K562 (cell line): ENCODE measurements around the gene FIBP. TPM values are rescaled to one million over a fixed set of nuclear protein-coding genes. Genes with fewer than 3 reads are reported as not detected.

Experiments used
- CHD2 ChIP-seq: IDR thresholded peaks from 2 replicates; pipeline ENCODE4 v1.6.1; 2011; ENCODE audit warnings: low read depth, low read length
- CREM ChIP-seq: IDR thresholded peaks from 2 replicates; pipeline ENCODE4 v1.6.1; 2014; ENCODE audit warnings: antibody characterized with exemption, low read depth
- CXXC5 ChIP-seq: fragments of 250-450 bp; sonication (Bioruptor Pico); IDR thresholded peaks from 2 replicates; pipeline ENCODE4 v1.8.0; 2022; ENCODE audit warnings: inconsistent platforms, mild to moderate bottlenecking, moderate library complexity
- LCOR ChIP-seq: sonication (generic); formaldehyde crosslinking; IDR thresholded peaks from 2 replicates; pipeline ENCODE4 v1.8.0; 2022; ENCODE audit warnings: mild to moderate bottlenecking, missing genetic modification reagents
- NFRKB ChIP-seq: fragments of 450-650 bp; IDR thresholded peaks from 2 replicates; pipeline ENCODE4 v1.6.1; 2016; ENCODE audit warnings: low read depth
- PCBP2 ChIP-seq: fragments of 200-400 bp; formaldehyde crosslinking; IDR thresholded peaks from 2 replicates; pipeline ENCODE4 v1.6.1; 2018; ENCODE audit warnings: low read length, low read depth, mild to moderate bottlenecking, moderate library complexity; ENCODE audit not compliant: poor library complexity, severe bottlenecking
- SMARCA5 ChIP-seq: fragments of 450-650 bp; IDR thresholded peaks from 2 replicates; pipeline ENCODE4 v1.6.1; 2016
- ZNF41 ChIP-seq: fragments of 250-450 bp; sonication (Bioruptor Pico); conservative IDR thresholded peaks from 2 replicates; pipeline ENCODE4 v1.4.0; 2020; ENCODE audit warnings: mild to moderate bottlenecking
- polyA plus RNA-seq, 8 experiments: library from polyadenylated mRNA; depleted of rRNA in 4 of 8; stranded (reverse) in 5 of 8; unstranded in 3 of 8; fragments of >200 nt; fragmentation: Nextera tagmentation in 2 of 8; fragmentation: Illumina TruSeq in 1 of 8; extraction: Ambion mirVana in 2 of 8; extraction: Trizol in 1 of 8; gene quantifications; 2 replicates each; pipeline versions ENCODE4 v1.2.1 to v1.2.3, GENCODE V29; 2011 to 2014; ENCODE audit warnings: inconsistent platforms in 1 of 8, missing spikeins in 1 of 8
- total RNA-seq, 7 experiments: library from RNA; depleted of rRNA in 6 of 7; stranded (reverse); fragments of >200 nt in 6 of 7; fragmentation: Illumina TruSeq in 2 of 7; extraction: Trizol in 2 of 7; gene quantifications; 2 replicates each; pipeline versions ENCODE4 v1.2.1 to v1.2.3, GENCODE V29; 2011 to 2021; ENCODE audit warnings: low replicate concordance in 1 of 7
- TF ChIP-seq, protein P1 (sequence below), 2 experiments: fragments of 450-650 bp in 1 of 2; sonication (generic) in 1 of 2; formaldehyde crosslinking in 1 of 2; IDR thresholded peaks; 2 replicates each; pipeline versions ENCODE4 v1.7.1 to v1.9.0; 2016 to 2022; ENCODE audit warnings: inconsistent platforms in 1 of 2, mild to moderate bottlenecking in 1 of 2, missing genetic modification reagents in 1 of 2
- TF ChIP-seq, protein P2 (sequence below): fragments of 450-650 bp; formaldehyde crosslinking; IDR thresholded peaks from 2 replicates; pipeline ENCODE4 v1.4.0; 2022; ENCODE audit warnings: mild to moderate bottlenecking, moderate library complexity
- TF ChIP-seq, protein P3 (sequence below), 2 experiments: IDR thresholded peaks in 1 of 2; conservative IDR thresholded peaks in 1 of 2; 2 replicates each; pipeline ENCODE4 v1.6.1; 2016; ENCODE audit warnings: low read depth in 2 of 2, mild to moderate bottlenecking in 1 of 2, missing compliant biosample characterization in 1 of 2, missing genetic modification characterization in 1 of 2, moderate library complexity in 1 of 2
- TF ChIP-seq, protein P4 (sequence below): sonication (generic); formaldehyde crosslinking; IDR thresholded peaks from 2 replicates; pipeline ENCODE4 v1.8.0; 2022; ENCODE audit warnings: missing genetic modification reagents, mild to moderate bottlenecking, borderline replicate concordance

Gene FIBP
- total and polyA plus RNA-seq, 9 of the 15 experiments (the other 6 are each of a cell fraction or from before 2014, with no cell fraction given): 41.2 to 79.2 (median 48.6) TPM

DNA sequence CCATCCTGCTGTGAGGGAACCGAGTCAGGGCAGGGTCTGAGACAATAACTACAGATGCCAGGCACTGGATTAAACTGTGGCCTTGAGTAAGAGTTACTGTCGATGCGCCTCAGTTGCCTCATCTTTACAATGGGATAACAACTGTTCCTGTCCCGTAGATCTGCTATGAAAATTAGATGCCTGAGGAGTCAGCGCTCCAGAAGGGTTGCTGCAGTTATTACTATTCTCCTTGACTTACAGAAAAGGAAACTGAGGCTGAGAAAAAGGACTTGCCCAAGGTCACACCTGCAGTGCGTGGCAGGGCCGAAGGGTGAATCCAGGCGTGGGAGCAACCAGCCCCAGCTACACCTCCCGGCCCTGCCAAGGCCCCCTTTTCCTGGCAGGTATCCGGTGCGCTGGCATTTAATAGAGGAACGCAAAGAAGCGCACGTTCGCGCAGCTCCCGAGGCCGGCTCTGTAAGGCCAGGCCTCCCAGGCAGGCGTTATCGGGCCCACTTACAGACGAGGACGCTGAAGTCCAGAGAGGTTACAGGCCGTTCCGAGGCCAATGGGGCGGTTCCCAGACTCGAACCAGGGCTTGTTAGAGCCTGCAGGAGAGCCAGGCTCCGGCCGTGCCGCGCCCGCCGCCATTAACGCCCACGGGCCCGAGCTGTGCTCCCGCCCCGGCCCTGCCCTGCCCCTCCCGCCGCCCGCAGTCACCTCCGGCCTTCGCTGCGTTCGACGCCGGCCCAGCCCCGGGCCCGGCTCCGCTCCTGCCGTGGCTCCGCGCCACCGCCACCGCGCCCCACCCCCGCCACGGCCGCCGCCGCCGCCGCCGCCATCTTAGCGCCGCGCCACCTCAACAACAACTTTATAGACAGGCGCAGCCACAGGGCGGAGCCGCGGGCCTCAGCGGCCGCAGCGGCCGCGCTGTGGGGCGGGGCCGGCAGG lies 30.2 kb upstream of the FIBP start, which contains the start of gene C11orf68 (continued):
- TF ChIP-seq, protein P1, sequence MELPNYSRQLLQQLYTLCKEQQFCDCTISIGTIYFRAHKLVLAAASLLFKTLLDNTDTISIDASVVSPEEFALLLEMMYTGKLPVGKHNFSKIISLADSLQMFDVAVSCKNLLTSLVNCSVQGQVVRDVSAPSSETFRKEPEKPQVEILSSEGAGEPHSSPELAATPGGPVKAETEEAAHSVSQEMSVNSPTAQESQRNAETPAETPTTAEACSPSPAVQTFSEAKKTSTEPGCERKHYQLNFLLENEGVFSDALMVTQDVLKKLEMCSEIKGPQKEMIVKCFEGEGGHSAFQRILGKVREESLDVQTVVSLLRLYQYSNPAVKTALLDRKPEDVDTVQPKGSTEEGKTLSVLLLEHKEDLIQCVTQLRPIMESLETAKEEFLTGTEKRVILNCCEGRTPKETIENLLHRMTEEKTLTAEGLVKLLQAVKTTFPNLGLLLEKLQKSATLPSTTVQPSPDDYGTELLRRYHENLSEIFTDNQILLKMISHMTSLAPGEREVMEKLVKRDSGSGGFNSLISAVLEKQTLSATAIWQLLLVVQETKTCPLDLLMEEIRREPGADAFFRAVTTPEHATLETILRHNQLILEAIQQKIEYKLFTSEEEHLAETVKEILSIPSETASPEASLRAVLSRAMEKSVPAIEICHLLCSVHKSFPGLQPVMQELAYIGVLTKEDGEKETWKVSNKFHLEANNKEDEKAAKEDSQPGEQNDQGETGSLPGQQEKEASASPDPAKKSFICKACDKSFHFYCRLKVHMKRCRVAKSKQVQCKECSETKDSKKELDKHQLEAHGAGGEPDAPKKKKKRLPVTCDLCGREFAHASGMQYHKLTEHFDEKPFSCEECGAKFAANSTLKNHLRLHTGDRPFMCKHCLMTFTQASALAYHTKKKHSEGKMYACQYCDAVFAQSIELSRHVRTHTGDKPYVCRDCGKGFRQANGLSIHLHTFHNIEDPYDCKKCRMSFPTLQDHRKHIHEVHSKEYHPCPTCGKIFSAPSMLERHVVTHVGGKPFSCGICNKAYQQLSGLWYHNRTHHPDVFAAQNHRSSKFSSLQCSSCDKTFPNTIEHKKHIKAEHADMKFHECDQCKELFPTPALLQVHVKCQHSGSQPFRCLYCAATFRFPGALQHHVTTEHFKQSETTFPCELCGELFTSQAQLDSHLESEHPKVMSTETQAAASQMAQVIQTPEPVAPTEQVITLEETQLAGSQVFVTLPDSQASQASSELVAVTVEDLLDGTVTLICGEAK (IDR thresholded peaks at IDR 0.05): peak; percentile 95
- TF ChIP-seq, protein P1 (CRISPR knock-in tag; IDR thresholded peaks at IDR 0.05): peak; percentile 96
- no peak for TF ChIP-seq ZNF41
- TF ChIP-seq CXXC5 (CRISPR knock-in tag): peak; percentile 87; the same call in 1 of the 2 replicates
- TF ChIP-seq PCBP2: no peak
- no peak for TF ChIP-seq CHD2
- TF ChIP-seq, protein P2, sequence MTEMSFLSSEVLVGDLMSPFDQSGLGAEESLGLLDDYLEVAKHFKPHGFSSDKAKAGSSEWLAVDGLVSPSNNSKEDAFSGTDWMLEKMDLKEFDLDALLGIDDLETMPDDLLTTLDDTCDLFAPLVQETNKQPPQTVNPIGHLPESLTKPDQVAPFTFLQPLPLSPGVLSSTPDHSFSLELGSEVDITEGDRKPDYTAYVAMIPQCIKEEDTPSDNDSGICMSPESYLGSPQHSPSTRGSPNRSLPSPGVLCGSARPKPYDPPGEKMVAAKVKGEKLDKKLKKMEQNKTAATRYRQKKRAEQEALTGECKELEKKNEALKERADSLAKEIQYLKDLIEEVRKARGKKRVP (CRISPR knock-in tag): 0 out of 2 replicates have a peak, but pooled peaks have one; percentile 34
- TF ChIP-seq, protein P3, sequence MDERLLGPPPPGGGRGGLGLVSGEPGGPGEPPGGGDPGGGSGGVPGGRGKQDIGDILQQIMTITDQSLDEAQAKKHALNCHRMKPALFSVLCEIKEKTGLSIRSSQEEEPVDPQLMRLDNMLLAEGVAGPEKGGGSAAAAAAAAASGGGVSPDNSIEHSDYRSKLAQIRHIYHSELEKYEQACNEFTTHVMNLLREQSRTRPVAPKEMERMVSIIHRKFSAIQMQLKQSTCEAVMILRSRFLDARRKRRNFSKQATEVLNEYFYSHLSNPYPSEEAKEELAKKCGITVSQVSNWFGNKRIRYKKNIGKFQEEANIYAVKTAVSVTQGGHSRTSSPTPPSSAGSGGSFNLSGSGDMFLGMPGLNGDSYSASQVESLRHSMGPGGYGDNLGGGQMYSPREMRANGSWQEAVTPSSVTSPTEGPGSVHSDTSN (CRISPR knock-in tag; IDR thresholded peaks at IDR 0.05; ENCODE audit: low read depth): no peak
- TF ChIP-seq, protein P3 (tag; conservative IDR thresholded peaks at IDR 0.05; ENCODE audit: low read depth): no peak
- TF ChIP-seq LCOR (CRISPR knock-in tag): 0 out of 2 replicates have a peak, but pooled peaks have one; percentile 53
- TF ChIP-seq, protein P4, sequence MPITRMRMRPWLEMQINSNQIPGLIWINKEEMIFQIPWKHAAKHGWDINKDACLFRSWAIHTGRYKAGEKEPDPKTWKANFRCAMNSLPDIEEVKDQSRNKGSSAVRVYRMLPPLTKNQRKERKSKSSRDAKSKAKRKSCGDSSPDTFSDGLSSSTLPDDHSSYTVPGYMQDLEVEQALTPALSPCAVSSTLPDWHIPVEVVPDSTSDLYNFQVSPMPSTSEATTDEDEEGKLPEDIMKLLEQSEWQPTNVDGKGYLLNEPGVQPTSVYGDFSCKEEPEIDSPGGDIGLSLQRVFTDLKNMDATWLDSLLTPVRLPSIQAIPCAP: no peak
- TF ChIP-seq SMARCA5: 0 out of 2 replicates have a peak, but pooled peaks have one; percentile 29
- peak; percentile 45 for TF ChIP-seq NFRKB
- TF ChIP-seq CREM: no peak
